GDM1 (cell line): ENCODE measurements around the gene COPZ1.
"Not testable (repeated sequence)": the region's sequence is repeated elsewhere in the genome, so short reads cannot be mapped to it uniquely, and the experiment has no call there.

Experiments used
- DNase-seq: peaks from one replicate; lab custom pipeline; 2025; lab: John Stamatoyannopoulos, UW

The COPZ1 gene

GRCh38 chr12:54337280-54337842 is 12.4 kb downstream of the COPZ1 start:
- DNase-seq: peak; percentile 17

DNA sequence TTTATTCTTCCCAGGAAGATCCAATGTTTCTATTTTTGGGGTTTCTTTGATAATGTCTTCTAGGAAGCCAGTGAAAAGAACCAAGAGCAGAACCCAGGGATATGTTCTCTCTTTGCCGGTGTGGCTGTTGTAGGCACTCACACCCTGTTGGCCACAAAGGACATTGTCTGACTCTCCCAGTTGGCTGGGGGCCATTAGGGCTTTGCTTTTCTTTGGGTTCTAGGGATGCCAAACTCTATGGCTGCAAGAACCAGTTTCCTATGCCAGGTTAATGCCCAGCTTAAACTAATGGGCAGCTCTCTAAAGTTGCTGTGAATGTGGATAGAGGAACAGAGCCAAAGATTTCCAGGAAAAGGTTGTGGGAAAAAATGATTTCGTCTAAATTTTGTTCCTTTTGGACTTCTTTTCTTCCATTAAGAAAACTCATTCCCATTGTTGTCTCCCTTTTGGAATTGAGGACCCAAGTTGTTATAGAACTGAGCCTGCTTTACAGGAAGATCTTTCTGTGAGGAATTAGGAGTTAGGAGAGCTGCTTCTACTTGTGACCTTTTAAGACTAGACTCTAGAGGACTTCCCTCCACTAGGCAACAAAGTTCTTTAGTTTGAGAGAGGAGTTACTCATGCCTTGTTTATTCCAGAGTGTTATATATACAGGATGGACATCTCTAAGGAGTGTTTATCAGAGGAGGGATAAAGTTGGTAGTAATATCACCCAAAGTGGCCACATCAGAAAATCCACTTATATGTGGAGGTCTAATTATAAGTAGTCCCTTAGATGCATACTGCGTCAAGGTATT is 13.1 kb downstream of the COPZ1 start:
- DNase-seq: no peak

- no peak for DNase-seq
These were observed 13.9 kb downstream of the COPZ1 start for GRCh38 chr12:54338698-54339296.

- no peak for DNase-seq
These were observed 15.9 kb downstream of the COPZ1 start for GRCh38 chr12:54340846-54341245.

DNA sequence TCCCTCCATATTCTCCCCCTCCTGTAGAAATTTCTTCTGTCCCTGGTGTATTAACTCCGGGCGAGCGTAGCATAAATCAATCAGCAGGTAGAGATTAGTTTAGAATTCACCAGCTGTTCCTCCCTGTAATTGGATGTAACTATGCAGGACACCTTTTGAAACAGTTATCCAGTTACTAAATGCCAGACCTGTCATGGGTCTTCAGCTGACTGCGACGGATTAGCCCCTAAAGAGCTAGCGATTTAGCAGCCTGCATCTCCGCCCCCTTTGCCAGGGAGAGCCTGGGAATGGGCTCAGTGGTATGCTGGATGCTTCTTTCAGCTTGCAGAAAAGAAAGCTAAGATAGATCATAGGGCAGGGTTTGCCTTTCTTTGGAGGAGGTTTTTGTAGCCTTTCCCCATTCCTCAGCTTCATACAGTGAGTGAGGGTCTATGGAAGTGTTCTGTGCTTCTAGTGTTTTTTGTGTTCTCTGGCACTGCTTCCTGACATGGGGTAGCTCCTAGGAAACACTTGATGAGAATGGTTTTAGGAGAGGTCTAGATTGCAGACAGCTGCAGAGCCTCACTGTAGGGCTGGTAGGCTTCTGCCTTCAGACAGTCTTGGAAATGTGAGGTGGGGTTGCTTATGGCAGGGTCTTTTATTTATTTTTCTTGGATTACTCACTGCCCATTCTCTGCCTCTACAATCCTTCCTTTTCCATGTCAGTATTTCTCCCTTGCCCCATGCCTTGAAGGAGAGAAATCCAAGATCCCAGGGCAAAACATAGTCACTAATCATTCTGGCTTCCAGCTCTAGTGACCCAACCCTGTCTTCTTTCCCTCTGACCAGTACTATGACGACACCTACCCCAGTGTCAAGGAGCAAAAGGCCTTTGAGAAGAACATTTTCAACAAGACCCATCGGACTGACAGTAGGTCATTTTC is 16.7 kb downstream of the COPZ1 start:
- DNase-seq: no peak

GRCh38 chr12:54349036-54349435 is 24.1 kb downstream of the COPZ1 start:
- no peak for DNase-seq

- DNase-seq: no peak
These were observed 24.7 kb downstream of the COPZ1 start for GRCh38 chr12:54349679-54350078.

- DNase-seq: no peak
These were observed 25.8 kb downstream of the COPZ1 start for GRCh38 chr12:54350743-54351142.

- DNase-seq: no peak
These were observed 26.4 kb downstream of the COPZ1 start for GRCh38 chr12:54351341-54351740.

DNA sequence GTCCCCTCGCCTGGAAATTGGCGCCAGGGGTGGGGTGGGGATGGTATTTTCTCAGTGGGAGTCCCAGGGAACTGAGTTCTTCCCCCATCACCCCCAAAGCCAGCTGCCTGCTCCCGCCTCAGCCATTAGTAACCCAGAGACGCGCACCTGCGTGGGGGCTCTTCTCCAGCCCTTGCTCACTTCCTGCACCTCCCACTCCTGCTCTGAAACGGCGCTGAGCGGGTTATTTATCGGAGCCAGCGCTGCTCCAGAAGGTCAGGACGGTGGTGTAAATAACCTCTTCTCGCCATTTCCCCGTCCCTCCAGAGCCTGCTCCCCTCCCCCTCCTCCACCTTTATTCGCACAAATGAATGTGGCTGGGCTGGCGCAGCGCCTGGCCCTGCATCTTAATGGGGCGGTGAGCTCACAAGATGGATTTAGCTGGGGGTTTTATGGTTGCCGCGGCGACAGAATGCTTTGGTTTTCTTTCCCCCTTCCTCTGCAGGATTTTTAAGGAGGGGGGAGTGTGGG is 27.1 kb downstream of the COPZ1 start:
- no peak for DNase-seq

GRCh38 chr12:54352891-54353874 is 28.3 kb downstream of the COPZ1 start:
- no peak for DNase-seq

GRCh38 chr12:54354271-54354670 is 29.3 kb downstream of the COPZ1 start:
- not testable (repeated sequence) for DNase-seq

DNA sequence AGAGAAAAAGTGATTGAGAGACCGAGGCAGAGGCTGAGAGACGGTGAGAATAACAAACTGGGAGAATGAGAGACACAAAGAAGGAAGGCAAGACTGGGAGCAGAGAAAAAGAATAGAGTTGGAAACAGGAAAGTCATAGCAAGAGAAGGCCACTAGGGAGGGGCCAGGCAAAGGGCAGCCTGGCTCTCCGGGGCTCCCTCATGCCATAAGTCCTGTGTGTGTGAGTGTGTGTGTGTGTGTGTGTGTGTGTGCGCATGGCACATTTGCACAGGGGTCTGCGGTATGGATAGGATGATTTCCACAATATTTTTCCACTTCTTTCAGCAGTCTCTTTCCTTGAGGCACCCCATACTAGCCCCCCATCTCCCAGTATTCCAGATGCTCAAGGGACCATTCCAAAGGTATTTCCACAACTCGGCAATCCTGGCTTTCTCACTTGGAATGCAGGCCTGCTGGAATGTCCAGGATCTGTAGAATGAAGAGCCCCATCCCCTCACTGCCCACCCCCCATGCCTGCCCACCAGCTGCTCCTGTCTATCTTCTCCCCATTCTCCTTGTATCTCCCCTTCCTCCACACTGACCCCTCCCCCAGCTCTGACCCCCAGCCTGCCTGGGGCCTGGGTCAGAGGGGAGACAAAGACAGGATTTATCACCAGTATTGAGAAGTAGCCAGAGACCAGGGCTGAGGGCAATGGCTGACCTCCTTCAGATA is 30.3 kb downstream of the COPZ1 start:
- no peak for DNase-seq

GRCh38 chr12:54356228-54356627 is 31.3 kb downstream of the COPZ1 start:
- DNase-seq: no peak

- DNase-seq: no peak
These were observed 32.0 kb downstream of the COPZ1 start for GRCh38 chr12:54356951-54357356.

DNA sequence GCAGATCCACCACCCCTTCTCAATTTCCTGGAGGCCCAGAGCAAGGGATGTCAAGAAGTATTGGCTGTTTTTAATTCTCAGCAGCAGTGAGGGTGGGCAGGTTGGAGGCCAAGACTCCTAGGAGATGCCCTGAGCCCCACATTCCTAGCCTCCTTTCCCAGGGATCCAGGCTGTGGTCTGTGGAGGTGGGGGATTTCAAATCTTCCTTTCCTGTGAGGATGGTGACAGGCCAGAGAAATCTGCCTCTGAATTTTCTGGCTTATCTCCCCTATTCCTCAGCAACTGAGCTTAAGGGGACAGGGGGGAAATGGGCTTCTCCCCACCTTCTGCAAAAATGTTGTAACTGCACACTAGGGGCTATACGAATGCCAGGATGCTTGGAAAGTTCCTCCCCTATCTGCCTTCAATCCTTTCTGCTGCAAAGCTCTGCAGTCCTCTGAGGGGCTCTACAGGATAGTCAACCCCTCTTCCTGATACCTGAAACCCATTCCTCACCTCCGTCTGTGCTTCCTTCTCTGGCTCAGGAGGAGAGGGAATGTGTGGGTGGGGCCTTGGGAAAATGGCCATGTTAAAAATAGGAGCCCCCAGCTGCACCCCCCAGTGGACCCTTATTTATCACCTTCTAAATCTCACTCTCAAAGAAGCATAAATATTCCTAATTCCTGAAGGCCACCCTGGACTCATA is 32.7 kb downstream of the COPZ1 start:
- DNase-seq: no peak

DNA sequence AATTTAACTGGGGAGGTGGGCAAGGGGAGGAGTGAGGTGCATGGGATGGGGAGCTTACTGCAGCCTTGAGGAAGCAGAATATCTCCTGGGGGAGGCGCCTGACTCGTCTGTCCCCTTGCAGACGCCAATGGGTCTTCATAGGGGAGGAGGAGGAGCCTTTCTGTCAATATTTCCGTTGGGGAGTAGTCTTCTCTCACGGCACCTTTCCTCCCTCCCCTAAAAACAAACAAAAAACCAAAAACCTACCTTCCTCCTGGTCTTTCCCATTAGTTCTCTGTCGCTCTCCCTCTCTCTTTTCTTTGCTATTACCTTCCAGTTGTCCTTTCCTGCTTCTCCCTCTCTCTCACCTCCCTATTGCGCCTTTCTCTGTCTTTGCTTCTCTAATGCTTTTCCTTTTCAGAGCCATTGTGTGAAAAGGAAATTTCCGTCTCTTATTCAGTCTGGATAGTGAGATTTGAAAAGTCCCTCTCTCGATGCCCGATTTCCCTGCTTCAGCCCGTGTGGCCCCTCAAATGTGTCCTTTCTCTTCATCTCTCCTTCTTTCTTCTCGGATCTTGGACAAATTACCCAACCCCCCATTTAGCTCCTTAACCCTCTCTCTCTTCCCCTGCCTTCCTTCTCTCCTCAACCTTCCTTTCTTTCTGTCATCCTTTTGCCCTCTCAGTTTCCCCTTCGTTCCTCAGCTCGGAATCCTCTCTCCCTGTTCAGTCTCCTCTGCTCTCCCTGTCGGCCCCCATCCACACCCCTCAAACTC is 33.4 kb downstream of the COPZ1 start:
- DNase-seq: no peak

DNA sequence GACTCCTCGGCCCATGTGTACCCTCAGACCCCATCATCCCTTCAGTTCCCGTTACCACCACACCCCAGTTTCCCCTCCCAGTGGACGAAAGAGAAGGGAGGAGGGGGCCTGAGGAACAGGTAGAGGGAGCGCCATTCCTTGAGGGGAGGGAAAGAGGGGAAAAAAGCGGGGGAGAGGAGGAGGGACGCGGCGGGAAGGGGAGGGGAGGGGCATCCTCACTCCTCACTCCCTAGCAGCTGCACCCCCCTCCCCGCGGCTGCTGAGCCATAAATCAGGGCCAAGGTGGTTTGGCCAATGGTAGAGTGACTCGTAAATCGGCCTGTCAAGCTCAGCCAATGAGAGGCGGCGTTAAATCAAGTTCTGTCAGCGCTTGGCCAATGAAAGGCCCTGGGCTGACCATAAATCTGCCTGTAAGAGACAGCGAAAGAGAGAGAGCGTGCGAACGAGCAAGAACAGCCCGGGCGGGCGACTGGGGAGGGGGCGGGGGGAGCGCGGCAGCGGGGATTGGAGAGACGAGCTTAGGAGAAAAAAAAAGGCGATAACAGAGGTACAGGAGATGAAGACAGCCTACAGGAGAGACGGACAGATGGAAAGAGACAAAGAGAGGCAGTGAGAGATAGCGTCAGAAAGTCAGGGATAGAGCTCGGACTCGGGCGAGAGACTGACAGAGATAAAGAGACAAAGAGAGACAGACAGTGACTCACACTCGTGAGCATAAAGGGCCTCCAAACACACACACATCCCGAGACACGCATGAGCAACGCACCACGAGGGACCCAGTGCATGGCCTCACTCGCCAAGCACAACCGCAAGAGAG is 34.2 kb downstream of the COPZ1 start:
- DNase-seq: peak; percentile 95
